ENCODE measurements around the gene ZBP1. TPM values are rescaled to one million over a fixed set of nuclear protein-coding genes. Genes with fewer than 3 reads are reported as not detected.
A peak's percentile ranks its signal among the peaks of the same experiment; 100 is the strongest.

ZBP1 gene
- total RNA-seq, 1 experiment from 2014 or later: 2.9 TPM

GRCh38 chr20:57584768-57585461 lies 35.3 kb downstream of the ZBP1 start:
- TF ChIP-seq CTCF (IDR thresholded peaks at IDR 0.05; ENCODE audit: unreplicated experiment): no peak
- DNase-seq: no peak
- peaks cover 5% of the 10 kb centered on the region for H3K36me3 Mint-ChIP-seq (ENCODE audit: insufficient read depth, unreplicated experiment)
- CTCF ChIA-PET: interaction anchor here (0.8 to 0.9 kb wide), 2 partner anchors 13 to 18 kb away, joined by 3 to 6 read pairs; no protein-coding TSS in a partner anchor
- BruUV-seq (replicated peaks): no TSS peak
- peaks cover 18% of the 10 kb centered on the region for H3K4me1 Mint-ChIP-seq (ENCODE audit: low read depth, unreplicated experiment)
- peaks cover 80% of the 10 kb centered on the region for H3K27me3 Mint-ChIP-seq (ENCODE audit: unreplicated experiment)
- intact Hi-C loops (cut with micrococcal nuclease; ENCODE audit: unreplicated experiment): no loop called here
- H3K27ac Mint-ChIP-seq (ENCODE audit: unreplicated experiment): no peak overlapping the region
- H3K9me3 Mint-ChIP-seq (ENCODE audit: low read depth, unreplicated experiment): no peaks in the 10 kb centered on the region
- no peak overlapping the region for H3K4me3 Mint-ChIP-seq (ENCODE audit: low read depth, unreplicated experiment)

GRCh38 chr20:57583289-57584257 lies 36.7 kb downstream of the ZBP1 start:
- Mint-ChIP-seq H3K27ac (ENCODE audit: unreplicated experiment) (no peak overlapping the region), H3K4me3 (ENCODE audit: low read depth, unreplicated experiment) (no peak overlapping the region), H3K4me1 (ENCODE audit: low read depth, unreplicated experiment) (peaks cover 18% of the 10 kb centered on the region), H3K27me3 (ENCODE audit: unreplicated experiment) (peaks cover 86% of the 10 kb centered on the region), H3K9me3 (ENCODE audit: low read depth, unreplicated experiment) (no peaks in the 10 kb centered on the region), H3K36me3 (ENCODE audit: insufficient read depth, unreplicated experiment) (peaks cover 5% of the 10 kb centered on the region)
- no peak for DNase-seq
- CTCF ChIA-PET: interaction anchor here (0.9 kb wide), 1 partner anchor 16 kb away, joined by 6 read pairs; no protein-coding TSS in a partner anchor
- intact Hi-C loops (cut with micrococcal nuclease; ENCODE audit: unreplicated experiment): no loop called here
- BruUV-seq (replicated peaks): no TSS peak
- no peak for TF ChIP-seq CTCF (IDR thresholded peaks at IDR 0.05; ENCODE audit: unreplicated experiment)

- peaks cover 86% of the 10 kb centered on the region for H3K27me3 Mint-ChIP-seq (ENCODE audit: unreplicated experiment)
- peak; percentile 44 for DNase-seq
- no peak overlapping the region for H3K27ac Mint-ChIP-seq (ENCODE audit: unreplicated experiment)
These were observed 37.6 kb downstream of the ZBP1 start for GRCh38 chr20:57582432-57583288.

More at GRCh38 chr20:57582432-57583288, 37.6 kb downstream of the ZBP1 start:
- Mint-ChIP-seq H3K4me3 (ENCODE audit: low read depth, unreplicated experiment) (peak overlapping the region; percentile 16), H3K36me3 (ENCODE audit: insufficient read depth, unreplicated experiment) (peaks cover 5% of the 10 kb centered on the region), H3K4me1 (ENCODE audit: low read depth, unreplicated experiment) (peaks cover 18% of the 10 kb centered on the region), H3K9me3 (ENCODE audit: low read depth, unreplicated experiment) (no peaks in the 10 kb centered on the region)
- peak; percentile 76 for TF ChIP-seq CTCF (IDR thresholded peaks at IDR 0.05; ENCODE audit: unreplicated experiment)
- BruUV-seq (replicated peaks): no TSS peak
- CTCF ChIA-PET: interaction anchor here (0.7 kb wide), 1 partner anchor 637 kb away, joined by 3 read pairs; no protein-coding TSS in a partner anchor
- intact Hi-C loops (cut with micrococcal nuclease; ENCODE audit: unreplicated experiment): no loop called here

Measured in Calu3 (cell line).